HG03457 (cell line): ENCODE measurements around the gene XPO4.

ENCODE experiments used
- ATAC-seq: cut with Tn5 transposase; IDR thresholded peaks from one replicate; pipeline ENCODE4 v1.9.1; 2021; ENCODE audit warnings: moderate number of reproducible peaks; ENCODE audit not compliant: unreplicated experiment

XPO4 gene

GRCh38 chr13:20729633-20730585 is 172.6 kb downstream of the XPO4 start:
- ATAC-seq, result no peak

GRCh38 chr13:20728579-20729311 is 173.8 kb downstream of the XPO4 start:
- no peak for ATAC-seq

DNA sequence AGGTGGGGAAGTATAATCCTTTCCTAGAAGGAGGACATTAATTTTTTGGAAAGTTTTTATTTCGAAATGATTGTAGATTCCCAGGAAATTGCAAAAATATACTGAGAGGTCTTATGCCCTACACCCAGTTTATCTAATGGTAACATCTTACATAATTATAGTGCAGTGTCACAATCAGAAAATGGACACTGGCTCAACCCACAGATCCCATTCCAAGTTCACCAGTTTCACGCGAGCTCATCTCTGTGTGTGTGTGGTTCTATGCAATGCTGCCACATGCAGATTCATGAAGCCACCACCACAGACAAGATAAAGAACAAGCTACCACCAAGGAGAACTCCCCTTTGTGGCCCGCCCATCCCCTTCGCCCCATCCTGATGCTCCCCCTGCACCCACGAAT is 174.7 kb downstream of the XPO4 start:
- no peak for ATAC-seq
